Glutamatergic neuron (in vitro differentiated cells): ENCODE data around the gene ZNF48. TPM values are rescaled to one million over a fixed set of nuclear protein-coding genes. Genes with fewer than 3 reads are reported as not detected.
A peak's percentile ranks its signal among the peaks of the same experiment; 100 is the strongest.

Experiments
- DNase-seq: peaks from one replicate; pipeline ENCODE4 v3.0.0; 2022
- H3K27ac Mint-ChIP-seq: one replicate; pipeline ENCODE4 v1.8.0; 2020; ENCODE audit warnings: mild to moderate bottlenecking, mixed read lengths, inconsistent platforms; ENCODE audit not compliant: unreplicated experiment
- H3K27me3 Mint-ChIP-seq: one replicate; pipeline ENCODE4 v1.8.0; 2020; ENCODE audit warnings: mild to moderate bottlenecking, moderate library complexity, mixed read lengths, inconsistent platforms; ENCODE audit not compliant: unreplicated experiment
- H3K36me3 Mint-ChIP-seq: one replicate; pipeline ENCODE4 v1.8.0; 2020; ENCODE audit warnings: mild to moderate bottlenecking, mixed read lengths, inconsistent platforms; ENCODE audit not compliant: unreplicated experiment
- H3K4me1 Mint-ChIP-seq: one replicate; pipeline ENCODE4 v1.8.0; 2020; ENCODE audit warnings: mild to moderate bottlenecking, low read depth, mixed read lengths, inconsistent platforms; ENCODE audit not compliant: unreplicated experiment
- H3K4me3 Mint-ChIP-seq: one replicate; pipeline ENCODE4 v1.8.0; 2020; ENCODE audit warnings: mild to moderate bottlenecking, mixed read lengths, inconsistent platforms; ENCODE audit not compliant: unreplicated experiment
- H3K9me3 Mint-ChIP-seq: one replicate; pipeline ENCODE4 v1.8.0; 2020; ENCODE audit warnings: mild to moderate bottlenecking, moderate library complexity, mixed read lengths, inconsistent platforms; ENCODE audit not compliant: unreplicated experiment
- total RNA-seq: library from RNA; stranded (reverse); fragmentation: NEBNext Ultra II Directional; extraction: Animal tissue kit (Norgen Biotek cat#: 25700); gene quantifications from one replicate; pipeline ENCODE4 v1.2.1, GENCODE V29; 2021; ENCODE audit not compliant: unreplicated experiment
- TF ChIP-seq, protein P1 (sequence below): fragments of 200-600 bp; sonication (generic); IDR thresholded peaks from one replicate; pipeline ENCODE4 v1.5.0; 2021; ENCODE audit not compliant: partially characterized antibody, unreplicated experiment

Gene ZNF48
- total RNA-seq, 1 donor from 2014 or later = 74.7 TPM

DNA sequence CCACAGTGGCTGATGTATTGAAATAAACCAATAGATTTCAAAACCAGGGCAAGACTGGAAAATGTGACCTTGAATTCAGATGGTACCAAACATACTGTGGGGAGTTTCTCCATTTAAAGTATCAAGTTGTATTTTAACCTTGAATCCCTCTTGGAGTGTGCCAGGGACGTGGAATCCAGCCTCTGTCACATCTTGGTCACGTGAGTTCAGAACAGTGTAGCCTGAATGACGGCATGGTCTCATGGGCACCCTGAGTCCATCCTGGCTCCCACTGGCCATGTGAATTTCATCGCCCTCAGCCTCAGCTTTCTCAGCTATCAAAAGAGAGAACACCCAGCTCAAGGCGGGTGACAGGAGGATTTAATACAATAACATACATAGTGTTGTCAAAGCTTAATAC is 18.9 kb downstream of the ZNF48 start:
- peaks cover 13% of the 10 kb centered on the region for H3K9me3 Mint-ChIP-seq
- no peak overlapping the region for H3K4me3 Mint-ChIP-seq
- DNase-seq = no peak
- H3K27me3 Mint-ChIP-seq = peaks cover 9% of the 10 kb centered on the region
- H3K36me3 Mint-ChIP-seq = no peaks in the 10 kb centered on the region
- TF ChIP-seq, protein P1, sequence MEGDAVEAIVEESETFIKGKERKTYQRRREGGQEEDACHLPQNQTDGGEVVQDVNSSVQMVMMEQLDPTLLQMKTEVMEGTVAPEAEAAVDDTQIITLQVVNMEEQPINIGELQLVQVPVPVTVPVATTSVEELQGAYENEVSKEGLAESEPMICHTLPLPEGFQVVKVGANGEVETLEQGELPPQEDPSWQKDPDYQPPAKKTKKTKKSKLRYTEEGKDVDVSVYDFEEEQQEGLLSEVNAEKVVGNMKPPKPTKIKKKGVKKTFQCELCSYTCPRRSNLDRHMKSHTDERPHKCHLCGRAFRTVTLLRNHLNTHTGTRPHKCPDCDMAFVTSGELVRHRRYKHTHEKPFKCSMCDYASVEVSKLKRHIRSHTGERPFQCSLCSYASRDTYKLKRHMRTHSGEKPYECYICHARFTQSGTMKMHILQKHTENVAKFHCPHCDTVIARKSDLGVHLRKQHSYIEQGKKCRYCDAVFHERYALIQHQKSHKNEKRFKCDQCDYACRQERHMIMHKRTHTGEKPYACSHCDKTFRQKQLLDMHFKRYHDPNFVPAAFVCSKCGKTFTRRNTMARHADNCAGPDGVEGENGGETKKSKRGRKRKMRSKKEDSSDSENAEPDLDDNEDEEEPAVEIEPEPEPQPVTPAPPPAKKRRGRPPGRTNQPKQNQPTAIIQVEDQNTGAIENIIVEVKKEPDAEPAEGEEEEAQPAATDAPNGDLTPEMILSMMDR = no peak
- no peak overlapping the region for H3K27ac Mint-ChIP-seq
- H3K4me1 Mint-ChIP-seq = peaks cover 3% of the 10 kb centered on the region

DNA sequence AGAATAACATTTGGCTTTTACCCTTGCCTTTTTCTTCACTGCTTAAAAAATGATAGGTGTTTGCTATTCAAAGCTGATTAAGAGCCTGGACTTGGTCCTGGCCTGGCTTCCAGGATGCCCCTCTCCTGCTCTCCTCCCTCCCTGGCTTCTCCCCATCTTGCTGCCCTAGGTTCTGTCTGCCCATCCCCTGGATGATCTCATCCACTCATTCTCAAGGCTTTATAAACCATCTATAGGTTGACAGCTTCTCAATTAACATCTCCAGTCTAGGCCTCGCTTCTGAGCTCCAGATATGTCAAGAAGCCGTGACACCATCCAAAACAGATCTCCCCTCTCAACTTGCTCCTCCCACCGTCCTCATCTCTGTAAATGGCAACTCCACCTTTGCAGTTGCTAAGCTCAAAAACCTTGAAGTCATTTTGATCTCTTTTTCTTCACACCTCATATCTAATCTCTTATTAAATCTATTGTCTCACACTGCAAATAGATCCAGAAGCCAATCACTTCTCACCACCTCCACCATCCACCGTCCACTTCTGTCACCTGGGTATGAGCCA is 20.9 kb downstream of the ZNF48 start:
- Mint-ChIP-seq H3K9me3 (peaks cover 9% of the 10 kb centered on the region), H3K4me1 (peaks cover 3% of the 10 kb centered on the region), H3K27me3 (peaks cover 14% of the 10 kb centered on the region), H3K4me3 (peak overlapping the region; percentile 2), H3K36me3 (no peaks in the 10 kb centered on the region), H3K27ac (no peak overlapping the region)
- TF ChIP-seq, protein P1 = no peak
- no peak for DNase-seq

DNA sequence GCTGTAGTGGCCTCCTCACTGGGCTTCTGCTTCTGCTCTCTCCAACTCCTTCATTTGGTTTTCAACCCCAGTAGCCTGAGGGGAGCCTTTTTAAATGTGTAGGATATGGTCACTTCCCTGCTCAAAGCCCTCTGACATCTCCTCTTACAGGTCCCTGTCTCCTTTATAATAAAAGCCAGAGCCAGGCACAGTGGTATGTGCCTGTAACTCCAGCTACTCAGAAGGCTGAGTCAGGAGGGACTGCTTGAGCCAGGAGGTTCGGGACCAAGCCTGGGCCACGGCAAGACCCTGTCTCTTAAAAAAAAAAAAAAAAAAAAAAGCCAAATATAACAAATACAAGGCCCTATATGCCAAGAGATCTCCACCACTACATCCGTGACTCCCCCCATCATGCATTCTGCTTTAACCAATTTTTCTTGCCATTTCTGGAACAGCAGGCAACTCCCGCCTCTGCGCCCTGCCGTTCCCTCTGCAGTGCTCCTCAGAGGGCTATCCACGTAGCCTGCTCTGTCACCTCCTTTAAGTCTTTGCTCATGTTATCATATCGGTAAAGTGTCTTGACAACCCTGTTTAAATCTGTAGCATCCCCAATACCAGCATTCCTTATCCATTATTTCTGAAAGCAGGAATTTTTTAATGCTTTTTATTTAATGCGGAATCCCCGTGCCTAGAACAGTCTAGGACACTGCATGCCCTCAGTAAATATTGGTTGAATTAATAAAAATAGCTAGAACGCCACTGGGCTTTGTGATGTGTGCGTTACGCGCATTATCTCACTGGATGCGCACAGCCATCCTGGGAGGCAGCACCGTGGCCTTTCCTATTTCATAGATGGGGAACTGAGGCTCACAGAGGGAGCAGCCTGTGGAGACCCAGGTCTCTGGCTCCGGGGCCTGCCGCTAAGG is 21.7 kb downstream of the ZNF48 start:
- peak overlapping the region; percentile 33 for H3K4me3 Mint-ChIP-seq
- no peaks in the 10 kb centered on the region for H3K36me3 Mint-ChIP-seq
- TF ChIP-seq, protein P1 = no peak
- peaks cover 9% of the 10 kb centered on the region for H3K9me3 Mint-ChIP-seq
- H3K27me3 Mint-ChIP-seq = peaks cover 14% of the 10 kb centered on the region
- DNase-seq = no peak
- peak overlapping the region; percentile 20 for H3K27ac Mint-ChIP-seq
- peaks cover 3% of the 10 kb centered on the region for H3K4me1 Mint-ChIP-seq

GRCh38 chr16:30417529-30418349 is 22.5 kb downstream of the ZNF48 start:
- DNase-seq = peak; percentile 86
- Mint-ChIP-seq H3K27ac (no peak overlapping the region), H3K4me1 (peaks cover 3% of the 10 kb centered on the region), H3K4me3 (no peak overlapping the region), H3K27me3 (peaks cover 14% of the 10 kb centered on the region), H3K9me3 (peaks cover 9% of the 10 kb centered on the region), H3K36me3 (no peaks in the 10 kb centered on the region)
- TF ChIP-seq, protein P1 = no peak
